Mesendoderm (in vitro differentiated cells): ENCODE measurements around the gene KCNG4.

ENCODE experiments used
- DNase-seq: peaks from one replicate; pipeline ENCODE4 v3.0.0; 2013
- H2AK5ac ChIP-seq: 2 replicates; pipeline ENCODE4 v1.6.1; 2013; ENCODE audit warnings: low read length, inconsistent platforms
- H2BK120ac ChIP-seq: 2 replicates; pipeline ENCODE4 v1.6.1; 2013; ENCODE audit warnings: low read depth, mild to moderate bottlenecking, low read length, moderate library complexity, mixed read lengths
- H2BK15ac ChIP-seq: replicated peaks from 2 replicates; pipeline ENCODE4 v1.6.1; 2013; ENCODE audit warnings: low read depth, mild to moderate bottlenecking, moderate library complexity
- H2BK5ac ChIP-seq: 2 replicates; pipeline ENCODE4 v1.6.1; 2013; ENCODE audit warnings: low read length, inconsistent platforms
- H3K18ac ChIP-seq: 2 replicates; pipeline ENCODE4 v1.6.1; 2013; ENCODE audit warnings: mild to moderate bottlenecking, low read length, mixed read lengths
- H3K23ac ChIP-seq: one replicate; pipeline ENCODE4 v1.6.1; 2013; ENCODE audit warnings: low read length
- H3K27ac ChIP-seq: 2 replicates; pipeline ENCODE4 v1.5.1; 2013; ENCODE audit warnings: low read depth, mild to moderate bottlenecking, inconsistent platforms, low read length, moderate library complexity
- H3K27me3 ChIP-seq: 2 replicates; pipeline ENCODE4 v1.6.1; 2013; ENCODE audit warnings: low read length, control low read depth, mild to moderate bottlenecking, inconsistent platforms; ENCODE audit not compliant: insufficient read depth, poor library complexity
- H3K36me3 ChIP-seq: 2 replicates; pipeline ENCODE4 v1.6.1; 2013; ENCODE audit warnings: low read length, inconsistent platforms; ENCODE audit not compliant: control insufficient read depth, insufficient read depth
- H3K4ac ChIP-seq: one replicate; pipeline ENCODE4 v1.6.1; 2013; ENCODE audit warnings: low read depth, mild to moderate bottlenecking, low read length, moderate library complexity
- H3K4me1 ChIP-seq: 2 replicates; pipeline ENCODE4 v1.6.1; 2013; ENCODE audit warnings: low read depth, low read length, inconsistent platforms; ENCODE audit not compliant: control insufficient read depth
- H3K4me2 ChIP-seq: 2 replicates; pipeline ENCODE4 v1.6.1; 2013; ENCODE audit warnings: low read length
- H3K4me3 ChIP-seq: 2 replicates; pipeline ENCODE4 v1.5.1; 2013; ENCODE audit warnings: mild to moderate bottlenecking, low read length
- H3K56ac ChIP-seq: one replicate; pipeline ENCODE4 v1.6.1; 2013; ENCODE audit warnings: low read length
- H3K79me1 ChIP-seq: 2 replicates; pipeline ENCODE4 v1.6.1; 2013; ENCODE audit warnings: low read length, inconsistent platforms
- H3K79me2 ChIP-seq: 2 replicates; pipeline ENCODE4 v1.6.1; 2013; ENCODE audit warnings: mild to moderate bottlenecking, low read length; ENCODE audit not compliant: control insufficient read depth, insufficient read depth
- H3K9ac ChIP-seq: 2 replicates; pipeline ENCODE4 v1.6.1; 2013; ENCODE audit warnings: low read length, inconsistent platforms
- H4K5ac ChIP-seq: one replicate; pipeline ENCODE4 v1.6.1; 2013; ENCODE audit warnings: low read length
- H4K8ac ChIP-seq: one replicate; pipeline ENCODE4 v1.6.1; 2013; ENCODE audit warnings: low read depth, mild to moderate bottlenecking, control low read depth, low read length, moderate library complexity
- WGBS: extraction: QIAGEN DNeasy Blood & Tissue Kit; methylation state at CpG from one replicate; pipeline ENCODE4 v1.1.7; 2013; ENCODE audit warnings: low lambda C conversion rate, missing lambda C conversion rate; ENCODE audit not compliant: insufficient coverage; ENCODE audit errors: extremely low coverage; 5-methylcytosine and 5-hydroxymethylcytosine counted together

Gene KCNG4

GRCh38 chr16:84232060-84232459 lies 7.8 kb downstream of the KCNG4 start:
- H3K27ac ChIP-seq: no peak overlapping the region
- no CpG with 5 or more reads among the region's 5 CpGs for whole genome bisulfite sequencing

DNA sequence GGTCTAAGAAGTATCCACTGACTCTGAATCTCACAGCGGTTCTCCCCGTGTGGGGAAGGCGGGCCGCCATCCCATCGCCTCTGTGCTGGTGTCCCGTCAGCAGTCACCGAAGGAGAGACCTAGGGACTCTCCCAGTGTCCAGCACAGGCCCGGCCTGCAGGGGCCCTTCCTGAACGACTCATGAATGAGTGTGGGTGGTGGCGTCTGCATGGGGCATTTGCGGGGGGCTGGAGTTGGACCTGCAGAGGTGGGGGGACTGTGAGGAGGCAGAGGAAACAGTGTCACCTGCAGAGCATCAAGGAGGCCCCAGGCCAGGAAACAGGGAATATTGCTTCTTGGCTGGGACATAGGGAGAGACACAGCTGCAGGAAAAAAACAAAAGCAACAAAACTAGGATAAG lies 10.3 kb downstream of the KCNG4 start:
- DNase-seq: no peak
- Histone ChIP-seq H3K4ac (no peak overlapping the region), H3K27ac (no peak overlapping the region), H3K9ac (no peak overlapping the region), H3K4me1 (no peaks in the 10 kb centered on the region), H3K56ac (no peak overlapping the region), H2BK120ac (no peak overlapping the region), H3K27me3 (no peaks in the 10 kb centered on the region), H2BK15ac (no peak overlapping the region), H4K8ac (no peak overlapping the region), H3K79me1 (no peaks in the 10 kb centered on the region), H3K36me3 (no peaks in the 10 kb centered on the region), H2AK5ac (no peak overlapping the region), H2BK5ac (no peak overlapping the region), H3K4me2 (no peak overlapping the region), H3K23ac (no peak overlapping the region), H3K18ac (peak overlapping the region; percentile 6), H4K5ac (no peak overlapping the region), H3K4me3 (no peak overlapping the region), H3K79me2 (no peaks in the 10 kb centered on the region)
- no CpG with 5 or more reads among the region's 11 CpGs for WGBS

More at GRCh38 chr16:84232060-84232459, 7.8 kb downstream of the KCNG4 start:
- Histone ChIP-seq H2BK5ac (no peak overlapping the region), H3K79me2 (no peaks in the 10 kb centered on the region), H3K9ac (no peak overlapping the region), H4K8ac (no peak overlapping the region), H3K23ac (no peak overlapping the region), H2AK5ac (no peak overlapping the region), H3K4me3 (no peak overlapping the region), H3K79me1 (no peaks in the 10 kb centered on the region), H3K56ac (no peak overlapping the region), H3K4me2 (no peak overlapping the region), H2BK120ac (no peak overlapping the region), H4K5ac (no peak overlapping the region), H3K27me3 (no peaks in the 10 kb centered on the region), H3K4me1 (no peaks in the 10 kb centered on the region), H2BK15ac (no peak overlapping the region), H3K4ac (no peak overlapping the region), H3K36me3 (no peaks in the 10 kb centered on the region), H3K18ac (no peak overlapping the region)
- DNase-seq: no peak

GRCh38 chr16:84228256-84228838 lies 11.5 kb downstream of the KCNG4 start:
- Histone ChIP-seq H2BK15ac (no peak overlapping the region), H3K9ac (no peak overlapping the region), H3K4me3 (no peak overlapping the region), H3K27me3 (no peaks in the 10 kb centered on the region), H4K8ac (no peak overlapping the region), H3K79me2 (no peaks in the 10 kb centered on the region), H3K79me1 (no peaks in the 10 kb centered on the region), H3K4me2 (no peak overlapping the region), H3K18ac (peak overlapping the region; percentile 71), H2BK5ac (no peak overlapping the region), H3K4ac (no peak overlapping the region), H3K23ac (no peak overlapping the region), H3K27ac (peak overlapping the region; percentile 65), H2BK120ac (peak overlapping the region; percentile 14), H3K56ac (peak overlapping the region; percentile 71), H3K36me3 (no peaks in the 10 kb centered on the region), H2AK5ac (no peak overlapping the region), H4K5ac (no peak overlapping the region), H3K4me1 (no peaks in the 10 kb centered on the region)
- WGBS: no CpG with 5 or more reads among the region's 18 CpGs
- DNase-seq: peak; percentile 91

DNA sequence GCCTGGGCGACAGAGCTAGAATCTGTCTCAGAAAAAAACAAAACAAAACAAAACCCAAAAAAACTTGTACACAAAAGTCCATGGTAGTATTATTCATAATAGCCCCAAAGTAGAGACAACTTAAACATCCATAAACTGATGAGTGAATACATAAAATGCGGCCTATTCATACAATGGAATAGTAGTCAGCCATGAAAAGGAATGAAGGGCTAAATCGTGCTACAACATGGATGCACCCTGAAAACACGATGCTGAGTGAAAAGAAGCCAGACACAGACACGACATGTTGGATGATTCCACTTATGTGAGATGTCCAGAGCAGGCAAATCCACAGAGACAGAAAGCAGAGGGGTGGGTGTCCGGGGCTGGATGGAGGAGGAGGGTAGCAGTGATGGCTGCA lies 12.3 kb downstream of the KCNG4 start:
- no peak overlapping the region for H3K27ac ChIP-seq
- no CpG with 5 or more reads among the region's 6 CpGs for WGBS
- H3K4ac ChIP-seq: no peak overlapping the region
- no peak overlapping the region for H4K5ac ChIP-seq
- no peaks in the 10 kb centered on the region for H3K79me2 ChIP-seq
- H3K4me1 ChIP-seq: no peaks in the 10 kb centered on the region
- no peak overlapping the region for H3K23ac ChIP-seq
- no peak overlapping the region for H2AK5ac ChIP-seq
- no peaks in the 10 kb centered on the region for H3K36me3 ChIP-seq
- no peak for DNase-seq
- H2BK5ac ChIP-seq: no peak overlapping the region
- no peak overlapping the region for H2BK15ac ChIP-seq
- no peaks in the 10 kb centered on the region for H3K27me3 ChIP-seq
- no peak overlapping the region for H3K9ac ChIP-seq
- H2BK120ac ChIP-seq: no peak overlapping the region
- no peak overlapping the region for H4K8ac ChIP-seq
- no peak overlapping the region for H3K18ac ChIP-seq
- H3K4me3 ChIP-seq: no peak overlapping the region
- no peak overlapping the region for H3K4me2 ChIP-seq
- no peak overlapping the region for H3K56ac ChIP-seq
- no peaks in the 10 kb centered on the region for H3K79me1 ChIP-seq

DNA sequence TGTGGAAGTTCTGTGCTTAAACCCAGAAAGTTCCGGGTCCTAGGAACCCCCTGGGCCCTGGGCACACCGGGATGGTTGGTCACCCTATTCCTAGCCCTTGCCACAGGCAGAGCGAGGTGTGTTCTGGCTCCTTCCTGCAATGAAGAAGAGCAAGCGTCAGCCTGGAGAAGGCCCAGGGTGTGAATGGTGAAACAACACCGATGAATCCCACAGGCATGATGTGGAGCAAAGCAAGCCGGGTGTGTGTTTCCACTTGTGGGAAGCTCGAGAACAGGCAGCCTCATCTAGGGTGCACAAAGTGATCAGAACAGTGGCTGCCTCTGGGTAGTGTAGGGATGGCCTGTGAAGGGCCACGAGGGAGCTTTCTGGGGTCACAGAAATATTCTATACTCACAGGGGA lies 13.8 kb downstream of the KCNG4 start:
- H2BK120ac ChIP-seq: no peak overlapping the region
- no peak overlapping the region for H3K18ac ChIP-seq
- H2AK5ac ChIP-seq: no peak overlapping the region
- H3K27me3 ChIP-seq: no peaks in the 10 kb centered on the region
- no peaks in the 10 kb centered on the region for H3K36me3 ChIP-seq
- H3K23ac ChIP-seq: no peak overlapping the region
- H3K56ac ChIP-seq: no peak overlapping the region
- H2BK5ac ChIP-seq: no peak overlapping the region
- no peaks in the 10 kb centered on the region for H3K79me1 ChIP-seq
- no peak overlapping the region for H3K9ac ChIP-seq
- H4K8ac ChIP-seq: no peak overlapping the region
- H3K79me2 ChIP-seq: no peaks in the 10 kb centered on the region
- no CpG with 5 or more reads among the region's 8 CpGs for WGBS
- DNase-seq: no peak
- H3K4me1 ChIP-seq: no peaks in the 10 kb centered on the region
- H2BK15ac ChIP-seq: no peak overlapping the region
- no peak overlapping the region for H3K27ac ChIP-seq
- no peak overlapping the region for H3K4me3 ChIP-seq
- no peak overlapping the region for H3K4me2 ChIP-seq
- no peak overlapping the region for H4K5ac ChIP-seq
- H3K4ac ChIP-seq: no peak overlapping the region

DNA sequence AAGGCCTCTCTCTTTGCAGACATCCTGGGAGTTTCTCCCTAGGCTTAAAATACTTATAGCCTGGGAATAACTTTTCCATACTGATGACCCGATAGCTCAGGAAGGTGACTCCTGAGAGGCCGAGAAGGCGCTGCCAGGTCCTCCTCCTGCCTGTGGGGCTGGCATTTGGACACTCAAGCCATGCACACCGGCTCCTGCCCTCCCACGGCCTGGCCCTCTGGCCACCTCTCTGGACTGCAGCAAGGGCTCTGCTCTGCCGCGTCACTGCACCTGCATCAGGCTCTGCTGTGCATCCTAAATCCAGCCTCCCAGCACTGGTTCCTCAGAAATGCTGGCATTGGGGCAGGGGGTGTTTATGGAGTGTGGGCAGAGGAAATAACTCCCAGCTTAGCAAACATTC lies 14.2 kb downstream of the KCNG4 start:
- Histone ChIP-seq H4K8ac (no peak overlapping the region), H3K23ac (no peak overlapping the region), H3K4ac (no peak overlapping the region), H3K18ac (no peak overlapping the region), H3K79me2 (no peaks in the 10 kb centered on the region), H2BK120ac (no peak overlapping the region), H3K9ac (no peak overlapping the region), H3K27me3 (no peaks in the 10 kb centered on the region), H3K4me2 (no peak overlapping the region), H3K79me1 (no peaks in the 10 kb centered on the region), H3K56ac (no peak overlapping the region), H2AK5ac (no peak overlapping the region), H3K36me3 (no peaks in the 10 kb centered on the region), H2BK15ac (no peak overlapping the region), H4K5ac (no peak overlapping the region), H3K27ac (no peak overlapping the region), H3K4me3 (no peak overlapping the region), H3K4me1 (no peaks in the 10 kb centered on the region), H2BK5ac (no peak overlapping the region)
- no peak for DNase-seq
- WGBS: no CpG with 5 or more reads among the region's 7 CpGs
